Measurements from ENCODE around the gene KRT33A. TPM values are rescaled to one million over a fixed set of nuclear protein-coding genes. Genes with fewer than 3 reads are reported as not detected.

KRT33A gene
- total and polyA plus RNA-seq, 12 donors, result not detected

- no peak for TF ChIP-seq CTCF (IDR thresholded peaks at IDR 0.05)
- no peak for TF ChIP-seq POLR2A (IDR thresholded peaks at IDR 0.05)
- H3K36me3 ChIP-seq (replicated peaks in 1 of 2), result no peaks in the 10 kb centered on the region
- intact Hi-C loops (cut with DNase I), result no loop called here
- WGBS, 4 donors, result 94 to 98% (median 95%) methylated on average over 3 to 10 of the region's 10 CpGs
- DNase-seq, result no peak
- H3K4me3 ChIP-seq, result no peak overlapping the region
- H3K27ac ChIP-seq, result no peak overlapping the region
- H3K4me1 ChIP-seq (replicated peaks in 1 of 2), result no peaks in the 10 kb centered on the region
- no peaks in the 10 kb centered on the region for H3K9me3 ChIP-seq (replicated peaks in 1 of 3)
- H3K27me3 ChIP-seq, result no peaks in the 10 kb centered on the region
These were observed 43.8 kb upstream of the KRT33A start for GRCh38 chr17:41394254-41394996.

- Histone ChIP-seq H3K4me3 (no peak overlapping the region), H3K9me3 (replicated peaks in 1 of 3) (no peaks in the 10 kb centered on the region), H3K27ac (no peak overlapping the region), H3K4me1 (replicated peaks in 1 of 2) (no peaks in the 10 kb centered on the region), H3K27me3 (no peaks in the 10 kb centered on the region), H3K36me3 (replicated peaks in 1 of 2) (no peaks in the 10 kb centered on the region)
- intact Hi-C loops (cut with DNase I), result no loop called here
- 90 to 95% (median 94%) methylated on average over 9 to 10 of the region's 10 CpGs for WGBS, 4 donors
- DNase-seq, result no peak
- TF ChIP-seq POLR2A (IDR thresholded peaks at IDR 0.05), result no peak
- TF ChIP-seq CTCF (IDR thresholded peaks at IDR 0.05), result no peak
These were observed 43.2 kb upstream of the KRT33A start for GRCh38 chr17:41393826-41394225.

GRCh38 chr17:41393294-41393693 lies 42.7 kb upstream of the KRT33A start:
- no peaks in the 10 kb centered on the region for H3K36me3 ChIP-seq (replicated peaks in 1 of 2)
- H3K9me3 ChIP-seq (replicated peaks in 1 of 3), result no peaks in the 10 kb centered on the region
- no peak for DNase-seq
- H3K27me3 ChIP-seq, result no peaks in the 10 kb centered on the region
- H3K4me1 ChIP-seq (replicated peaks in 1 of 2), result no peaks in the 10 kb centered on the region
- H3K27ac ChIP-seq, result peak overlapping the region in 1 of 5 donors; percentile 8
- intact Hi-C loops (cut with DNase I), result no loop called here
- H3K4me3 ChIP-seq, result no peak overlapping the region
- 66 to 75% (median 72%) methylated on average over 5 of the region's 5 CpGs for WGBS, 4 donors
- no peak for TF ChIP-seq POLR2A (IDR thresholded peaks at IDR 0.05)
- no peak for TF ChIP-seq CTCF (IDR thresholded peaks at IDR 0.05)

- Histone ChIP-seq H3K36me3 (replicated peaks in 1 of 2) (no peaks in the 10 kb centered on the region), H3K4me3 (no peak overlapping the region), H3K9me3 (replicated peaks in 1 of 3) (no peaks in the 10 kb centered on the region), H3K27me3 (no peaks in the 10 kb centered on the region), H3K4me1 (replicated peaks in 1 of 2) (no peaks in the 10 kb centered on the region), H3K27ac (no peak overlapping the region)
- WGBS, 4 donors, result 72 to 87% (median 80%) methylated on average over 1 of the region's 1 CpG
- intact Hi-C loops (cut with DNase I), result no loop called here
- peak in 4 of 7 donors; percentile 11 to 28 (median 23) for DNase-seq
- TF ChIP-seq POLR2A (IDR thresholded peaks at IDR 0.05) (no peak), CTCF (IDR thresholded peaks at IDR 0.05) (no peak)
These were observed 41.6 kb upstream of the KRT33A start for GRCh38 chr17:41392278-41392677.
